ENCODE measurements around the gene TMEM221. TPM values are rescaled to one million over a fixed set of nuclear protein-coding genes. Genes with fewer than 3 reads are reported as not detected.

TMEM221 gene
- total RNA-seq, 4 donors from 2014 or later, result 0.21 to 2.0 (median 0.30) TPM; not detected in 1

DNA sequence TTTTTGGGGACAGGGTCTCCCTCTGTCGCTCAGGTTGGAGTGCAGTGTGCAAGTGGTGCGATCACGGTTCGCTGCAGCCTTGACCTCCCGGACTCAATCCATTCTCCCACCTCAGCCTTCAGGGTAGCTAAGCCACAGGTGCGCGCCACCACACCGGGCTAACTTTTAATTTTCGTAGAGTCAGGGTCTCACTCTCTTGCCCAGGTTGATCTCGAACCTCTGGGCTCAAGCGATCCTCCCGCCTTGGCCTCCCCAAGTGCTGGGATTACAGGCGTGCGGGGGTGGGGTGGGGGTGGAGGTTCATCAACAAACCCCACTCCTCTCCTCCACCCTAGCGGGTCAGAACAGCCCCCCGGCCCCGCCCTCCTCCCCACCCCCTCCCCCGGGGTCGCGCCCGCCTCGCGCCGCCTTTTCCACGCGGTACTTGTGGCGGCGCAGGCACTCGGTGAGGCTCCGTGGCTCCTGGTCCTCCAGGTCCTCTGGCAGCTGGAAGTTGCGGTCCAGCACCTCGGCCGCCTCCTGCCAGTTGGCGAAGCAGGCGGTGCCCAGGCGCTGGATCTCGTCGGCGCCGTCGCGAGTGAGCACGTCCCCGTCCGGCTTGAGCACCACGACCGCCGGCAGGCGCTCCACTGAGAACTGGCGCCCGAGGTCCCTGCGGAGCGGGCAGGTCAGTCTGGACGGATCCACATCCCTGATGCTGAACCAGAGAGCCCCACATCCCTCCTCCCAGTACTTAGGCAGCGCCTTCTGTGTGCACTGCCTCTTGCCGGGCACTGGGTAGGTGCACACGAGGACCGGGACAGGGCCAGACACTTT is 7.0 kb upstream of the TMEM221 start:
- no peaks in the 10 kb centered on the region for H3K36me3 ChIP-seq
- 21 to 25% methylated on average over 26 of the region's 58 CpGs for WGBS, 2 donors
- no peak overlapping the region for H3K27ac ChIP-seq
- H3K9me3 ChIP-seq, result no peaks in the 10 kb centered on the region
- no peak for DNase-seq (ENCODE audit: low spot score in 2 of 2)
- H3K4me1 ChIP-seq, result peaks cover 0 to 20% (median 2%) of the 10 kb centered on the region in 4 donors
- TF ChIP-seq EP300 (IDR thresholded peaks at IDR 0.05), result no peak
- TF ChIP-seq POLR2A (IDR thresholded peaks at IDR 0.05), result no peak
- TF ChIP-seq, protein P1, sequence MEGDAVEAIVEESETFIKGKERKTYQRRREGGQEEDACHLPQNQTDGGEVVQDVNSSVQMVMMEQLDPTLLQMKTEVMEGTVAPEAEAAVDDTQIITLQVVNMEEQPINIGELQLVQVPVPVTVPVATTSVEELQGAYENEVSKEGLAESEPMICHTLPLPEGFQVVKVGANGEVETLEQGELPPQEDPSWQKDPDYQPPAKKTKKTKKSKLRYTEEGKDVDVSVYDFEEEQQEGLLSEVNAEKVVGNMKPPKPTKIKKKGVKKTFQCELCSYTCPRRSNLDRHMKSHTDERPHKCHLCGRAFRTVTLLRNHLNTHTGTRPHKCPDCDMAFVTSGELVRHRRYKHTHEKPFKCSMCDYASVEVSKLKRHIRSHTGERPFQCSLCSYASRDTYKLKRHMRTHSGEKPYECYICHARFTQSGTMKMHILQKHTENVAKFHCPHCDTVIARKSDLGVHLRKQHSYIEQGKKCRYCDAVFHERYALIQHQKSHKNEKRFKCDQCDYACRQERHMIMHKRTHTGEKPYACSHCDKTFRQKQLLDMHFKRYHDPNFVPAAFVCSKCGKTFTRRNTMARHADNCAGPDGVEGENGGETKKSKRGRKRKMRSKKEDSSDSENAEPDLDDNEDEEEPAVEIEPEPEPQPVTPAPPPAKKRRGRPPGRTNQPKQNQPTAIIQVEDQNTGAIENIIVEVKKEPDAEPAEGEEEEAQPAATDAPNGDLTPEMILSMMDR (IDR thresholded peaks at IDR 0.05), result no peak
- H3K27me3 ChIP-seq, result peaks cover 0 to 81% of the 10 kb centered on the region in 2 donors
- H3K4me3 ChIP-seq, result no peak overlapping the region

DNA sequence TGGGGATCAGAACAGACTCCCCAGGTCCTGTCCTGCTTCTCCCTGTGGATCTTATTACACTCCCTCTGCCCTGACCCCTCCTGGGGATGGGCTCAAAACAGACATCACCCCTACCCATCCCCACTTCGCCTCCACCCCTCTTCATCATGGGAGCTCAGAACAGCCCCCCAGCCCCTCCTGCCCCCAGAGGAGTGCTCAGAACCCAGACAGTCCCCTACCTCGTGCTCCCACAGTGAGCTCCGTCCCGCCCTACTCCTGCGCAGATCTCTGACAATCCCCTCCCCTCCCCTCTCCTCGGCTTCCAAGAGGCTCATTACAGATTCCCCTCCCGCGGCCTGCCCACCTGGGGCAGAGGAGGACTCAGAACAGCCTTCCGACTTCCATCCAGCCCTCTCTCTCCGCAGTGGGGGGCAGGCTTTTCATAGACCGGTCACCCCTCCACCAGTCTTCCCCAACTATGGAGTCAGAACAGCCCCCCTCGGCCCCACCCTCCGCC is 6.2 kb upstream of the TMEM221 start:
- peaks cover 0 to 20% (median 2%) of the 10 kb centered on the region in 4 donors for H3K4me1 ChIP-seq
- H3K27me3 ChIP-seq, result peaks cover 0 to 77% of the 10 kb centered on the region in 2 donors
- H3K36me3 ChIP-seq, result no peaks in the 10 kb centered on the region
- DNase-seq (ENCODE audit: low spot score in 2 of 2), result no peak
- H3K4me3 ChIP-seq, result no peak overlapping the region
- H3K27ac ChIP-seq, result no peak overlapping the region
- WGBS, 2 donors, result 10 to 12% methylated on average over 12 to 13 of the region's 13 CpGs
- no peaks in the 10 kb centered on the region for H3K9me3 ChIP-seq
- TF ChIP-seq, protein P1 (IDR thresholded peaks at IDR 0.05), result no peak
- TF ChIP-seq EP300 (IDR thresholded peaks at IDR 0.05), result no peak
- no peak for TF ChIP-seq POLR2A (IDR thresholded peaks at IDR 0.05)

DNA sequence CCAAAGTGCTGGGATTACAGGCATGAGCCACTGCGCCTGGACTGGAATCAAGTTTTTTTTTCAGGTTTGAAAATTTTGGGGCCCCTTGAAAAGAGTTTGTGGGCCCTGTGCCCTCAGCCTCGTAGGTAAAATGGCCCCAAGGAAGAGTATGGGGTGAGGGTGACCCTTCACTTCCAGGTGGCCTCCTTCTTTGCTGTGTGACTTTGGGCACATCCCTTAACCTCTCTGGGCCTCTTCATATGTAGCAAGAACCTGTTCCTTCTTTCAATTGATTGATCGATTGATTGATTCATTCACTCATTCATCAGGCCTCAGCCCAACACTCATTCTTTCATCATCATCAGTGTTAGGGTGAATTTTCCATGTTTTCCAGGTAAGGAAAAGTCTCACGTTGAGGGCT is 3.4 kb upstream of the TMEM221 start:
- DNase-seq (ENCODE audit: low spot score in 2 of 2), result no peak
- Histone ChIP-seq H3K4me3 (no peak overlapping the region), H3K9me3 (no peaks in the 10 kb centered on the region), H3K36me3 (no peaks in the 10 kb centered on the region), H3K27me3 (peaks cover 0 to 56% of the 10 kb centered on the region in 2 donors), H3K4me1 (peaks cover 0 to 34% (median 9%) of the 10 kb centered on the region in 4 donors), H3K27ac (no peak overlapping the region)
- 89% methylated on average over 4 of the region's 4 CpGs for WGBS, 2 donors
- TF ChIP-seq, protein P1 (IDR thresholded peaks at IDR 0.05), result no peak
- no peak for TF ChIP-seq POLR2A (IDR thresholded peaks at IDR 0.05)
- no peak for TF ChIP-seq EP300 (IDR thresholded peaks at IDR 0.05)

DNA sequence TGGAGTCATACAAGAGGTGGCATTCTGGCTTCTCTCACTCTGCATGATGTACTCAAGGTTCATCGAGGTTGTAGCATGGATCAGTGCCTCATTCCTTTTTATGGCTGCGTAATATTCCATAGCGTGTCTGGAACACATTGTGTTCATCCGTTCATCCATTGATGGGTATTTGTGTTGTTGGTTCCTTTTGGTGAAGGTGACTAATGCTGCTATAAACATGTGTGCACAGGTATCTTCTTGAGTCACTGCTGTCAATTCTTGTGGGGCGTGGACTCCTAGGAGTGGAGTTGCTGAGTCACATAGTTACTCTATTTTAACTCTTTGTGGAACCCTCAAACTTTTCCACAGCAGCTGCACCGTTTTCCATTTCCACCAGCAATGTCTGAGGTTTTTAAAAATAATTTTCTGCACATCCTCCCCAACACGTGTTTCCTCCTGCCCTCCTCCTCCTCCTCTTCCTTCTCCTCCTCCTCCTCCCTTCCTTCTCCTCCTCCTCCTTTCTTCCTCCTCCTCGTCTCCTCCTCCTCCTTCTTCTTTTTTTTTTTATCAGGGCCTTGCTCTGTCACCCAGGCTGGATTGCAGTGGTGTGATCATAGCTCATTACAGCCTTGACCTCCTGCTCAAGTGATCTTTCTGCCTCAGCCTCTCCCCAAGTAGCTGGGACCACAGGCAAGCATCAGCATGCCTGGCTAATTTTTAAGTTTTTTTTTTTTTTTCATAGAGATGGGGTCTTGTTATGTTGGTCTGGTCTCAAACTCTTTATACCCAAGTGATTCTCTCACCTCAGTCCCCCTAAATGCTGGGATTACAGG is 2.0 kb upstream of the TMEM221 start:
- no peak overlapping the region for H3K27ac ChIP-seq
- H3K9me3 ChIP-seq, result no peaks in the 10 kb centered on the region
- WGBS, 2 donors, result 64 to 69% methylated on average over 8 of the region's 8 CpGs
- peaks cover 0 to 30% (median 7%) of the 10 kb centered on the region in 4 donors for H3K4me1 ChIP-seq
- H3K36me3 ChIP-seq, result no peaks in the 10 kb centered on the region
- peaks cover 0 to 42% of the 10 kb centered on the region in 2 donors for H3K27me3 ChIP-seq
- H3K4me3 ChIP-seq, result no peak overlapping the region
- DNase-seq (ENCODE audit: low spot score in 2 of 2), result no peak
- TF ChIP-seq EP300 (IDR thresholded peaks at IDR 0.05), result no peak
- TF ChIP-seq, protein P1 (IDR thresholded peaks at IDR 0.05), result no peak
- TF ChIP-seq POLR2A (IDR thresholded peaks at IDR 0.05), result no peak

Measured in tibial nerve (tissue), 4 donors.